ACC112 (cell line): Measurements from ENCODE around the gene FBXL7.

Experiments
- H2AFZ ChIP-seq: fragments of 200-600 bp; sonication (generic); one replicate; pipeline ENCODE4 v1.6.0; 2017; ENCODE audit warnings: antibody characterized with exemption, low read length; ENCODE audit not compliant: unreplicated experiment
- H3K27ac ChIP-seq: fragments of 200-600 bp; sonication (generic); 2 replicates; pipeline ENCODE4 v1.5.1; 2014; ENCODE audit warnings: low read depth, mild to moderate bottlenecking, antibody characterized with exemption, low read length, moderate library complexity
- H3K27me3 ChIP-seq: fragments of 200-600 bp; sonication (generic); 2 replicates; pipeline ENCODE4 v1.6.1; 2014; ENCODE audit warnings: mild to moderate bottlenecking, antibody characterized with exemption, low read length, moderate library complexity, mixed read lengths; ENCODE audit not compliant: insufficient read depth
- H3K36me3 ChIP-seq: fragments of 200-600 bp; sonication (generic); 2 replicates; pipeline ENCODE4 v1.6.1; 2016; ENCODE audit warnings: mild to moderate bottlenecking, antibody characterized with exemption, low read length, moderate library complexity, mixed read lengths; ENCODE audit not compliant: insufficient read depth
- H3K4me1 ChIP-seq: fragments of 200-600 bp; sonication (generic); one replicate; pipeline ENCODE4 v1.6.1; 2016; ENCODE audit warnings: low read length, mixed read lengths; ENCODE audit not compliant: insufficient read depth, unreplicated experiment, control insufficient read depth
- H3K4me3 ChIP-seq: fragments of 200-600 bp; sonication (generic); 2 replicates; pipeline ENCODE4 v1.5.1; 2014; ENCODE audit warnings: mild to moderate bottlenecking, low read depth, low read length
- H3K79me2 ChIP-seq: fragments of 200-600 bp; sonication (generic); one replicate; pipeline ENCODE4 v1.6.0; 2016; ENCODE audit warnings: low read length; ENCODE audit not compliant: control insufficient read depth, unreplicated experiment, insufficient read depth

The FBXL7 gene

GRCh38 chr5:15791859-15792258 is 291.9 kb downstream of the FBXL7 start:
- no peaks in the 10 kb centered on the region for H3K36me3 ChIP-seq
- no peak overlapping the region for H3K27ac ChIP-seq
- H3K79me2 ChIP-seq, result no peaks in the 10 kb centered on the region
- no peaks in the 10 kb centered on the region for H3K27me3 ChIP-seq
- peaks cover 17% of the 10 kb centered on the region for H3K4me1 ChIP-seq
- no peak overlapping the region for H2AFZ ChIP-seq
- no peak overlapping the region for H3K4me3 ChIP-seq

GRCh38 chr5:15794052-15794985 is 294.3 kb downstream of the FBXL7 start:
- H3K4me1 ChIP-seq, result peaks cover 17% of the 10 kb centered on the region
- no peaks in the 10 kb centered on the region for H3K27me3 ChIP-seq
- H3K27ac ChIP-seq, result no peak overlapping the region
- peaks cover 5% of the 10 kb centered on the region for H3K79me2 ChIP-seq
- H3K36me3 ChIP-seq, result no peaks in the 10 kb centered on the region
- no peak overlapping the region for H3K4me3 ChIP-seq
- no peak overlapping the region for H2AFZ ChIP-seq

DNA sequence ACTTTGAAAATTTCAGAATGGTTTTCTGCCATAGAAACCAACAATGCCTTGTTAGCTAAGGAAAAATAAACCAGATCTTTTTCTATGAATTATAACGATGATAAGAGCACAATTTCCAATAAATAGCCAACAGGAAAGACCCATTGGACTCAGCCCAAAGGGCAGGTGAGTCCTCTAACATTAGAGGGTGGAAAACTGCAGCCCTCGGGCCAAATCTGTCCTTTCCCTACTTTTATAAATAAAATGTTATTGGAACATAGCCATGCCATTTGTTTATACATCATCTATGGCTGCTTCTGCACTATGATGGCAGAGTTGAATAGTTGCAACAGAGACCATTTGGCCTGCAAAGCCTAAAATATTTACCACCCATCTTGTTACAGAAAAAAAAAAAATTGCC is 296.1 kb downstream of the FBXL7 start:
- Histone ChIP-seq H3K4me3 (no peak overlapping the region), H3K36me3 (no peaks in the 10 kb centered on the region), H3K4me1 (peaks cover 10% of the 10 kb centered on the region), H3K27me3 (no peaks in the 10 kb centered on the region), H2AFZ (no peak overlapping the region), H3K27ac (no peak overlapping the region), H3K79me2 (peaks cover 5% of the 10 kb centered on the region)

DNA sequence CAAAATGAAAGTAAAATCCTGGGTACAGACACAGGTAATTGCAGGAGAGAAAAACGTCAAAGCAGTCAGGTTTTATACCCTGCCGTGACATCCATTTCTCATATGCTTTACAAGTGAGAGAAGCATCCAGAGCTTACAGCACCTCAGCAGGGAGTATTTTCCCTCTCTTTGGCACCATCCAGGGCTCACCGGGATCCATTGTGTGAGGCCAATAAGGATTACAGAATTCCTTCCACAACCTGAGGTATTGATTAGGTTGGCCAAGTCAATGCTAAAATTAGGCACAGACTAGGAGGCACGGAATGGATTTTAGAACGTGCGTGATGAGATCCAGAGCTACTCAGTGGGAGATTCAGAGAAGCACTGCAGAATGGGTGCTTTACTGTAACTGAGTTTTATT is 296.6 kb downstream of the FBXL7 start:
- Histone ChIP-seq H2AFZ (no peak overlapping the region), H3K79me2 (peaks cover 5% of the 10 kb centered on the region), H3K4me3 (no peak overlapping the region), H3K36me3 (no peaks in the 10 kb centered on the region), H3K4me1 (peaks cover 6% of the 10 kb centered on the region), H3K27me3 (no peaks in the 10 kb centered on the region), H3K27ac (no peak overlapping the region)

DNA sequence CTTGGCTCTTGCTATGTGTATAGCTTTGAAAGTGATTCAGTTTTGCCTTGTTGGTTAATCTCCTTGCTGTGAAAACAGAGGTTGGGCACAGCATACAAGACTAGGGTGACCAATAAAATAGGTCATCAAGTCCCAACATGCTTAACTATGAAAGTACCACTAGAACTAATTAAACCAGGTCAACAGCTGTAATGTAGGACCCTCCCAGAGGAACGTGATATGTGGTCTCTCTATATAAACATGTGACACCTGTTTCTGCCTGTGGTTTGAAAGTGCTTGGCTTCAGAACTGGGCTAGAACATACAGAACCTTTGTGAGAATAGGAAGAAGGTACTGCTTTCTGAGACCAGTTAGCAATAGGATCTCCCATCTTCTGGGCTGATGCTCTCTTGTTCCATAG is 297.1 kb downstream of the FBXL7 start:
- Histone ChIP-seq H3K36me3 (no peaks in the 10 kb centered on the region), H3K4me1 (peaks cover under 1% of the 10 kb centered on the region), H2AFZ (no peak overlapping the region), H3K27ac (no peak overlapping the region), H3K27me3 (no peaks in the 10 kb centered on the region), H3K4me3 (no peak overlapping the region), H3K79me2 (peaks cover 5% of the 10 kb centered on the region)

DNA sequence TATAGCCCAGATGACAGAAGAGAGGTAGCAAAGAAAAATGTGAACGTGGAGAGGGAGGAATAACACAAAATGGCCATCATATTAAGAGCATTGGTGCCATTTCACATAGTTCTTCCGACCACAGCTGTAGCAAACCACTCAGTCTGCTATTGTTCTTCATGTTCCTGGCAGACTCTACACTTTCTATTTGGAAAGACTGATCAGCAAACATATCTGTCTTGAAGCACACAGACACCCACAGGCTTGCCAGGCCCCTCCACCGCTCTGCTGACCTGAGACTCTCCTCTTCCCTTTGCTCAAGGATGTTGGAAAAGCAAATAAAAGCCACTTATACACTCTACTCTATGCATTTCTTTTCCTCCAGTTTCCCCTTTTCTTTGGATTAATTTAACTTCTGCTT is 298.0 kb downstream of the FBXL7 start:
- Histone ChIP-seq H3K27me3 (no peaks in the 10 kb centered on the region), H3K27ac (no peak overlapping the region), H3K4me3 (no peak overlapping the region), H3K36me3 (no peaks in the 10 kb centered on the region), H3K79me2 (peaks cover 5% of the 10 kb centered on the region), H3K4me1 (no peaks in the 10 kb centered on the region), H2AFZ (no peak overlapping the region)

GRCh38 chr5:15799014-15799413 is 299.0 kb downstream of the FBXL7 start:
- Histone ChIP-seq H3K27ac (no peak overlapping the region), H3K27me3 (no peaks in the 10 kb centered on the region), H2AFZ (no peak overlapping the region), H3K4me3 (no peak overlapping the region), H3K36me3 (no peaks in the 10 kb centered on the region), H3K4me1 (no peaks in the 10 kb centered on the region), H3K79me2 (peaks cover 5% of the 10 kb centered on the region)

DNA sequence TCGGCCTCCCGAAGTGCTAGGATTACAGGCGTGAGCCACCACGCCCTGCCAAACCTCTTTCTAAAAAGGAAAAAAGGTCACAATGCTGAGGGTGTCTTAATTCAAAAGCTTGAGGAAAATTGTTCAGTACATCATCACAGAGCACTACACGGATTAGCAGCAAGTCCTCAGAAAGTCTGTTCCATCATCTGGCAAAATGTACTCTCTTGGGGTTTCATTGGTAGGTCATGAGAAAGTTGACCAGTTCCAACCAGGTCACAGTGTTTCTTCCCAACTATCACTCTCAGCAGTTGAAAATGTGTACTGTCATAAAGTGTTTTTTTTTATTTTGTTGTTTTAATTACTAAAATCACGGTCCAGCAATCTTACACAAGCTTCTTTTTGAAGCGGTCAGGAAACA is 299.6 kb downstream of the FBXL7 start:
- H2AFZ ChIP-seq, result no peak overlapping the region
- H3K27ac ChIP-seq, result no peak overlapping the region
- H3K36me3 ChIP-seq, result no peaks in the 10 kb centered on the region
- no peaks in the 10 kb centered on the region for H3K4me1 ChIP-seq
- H3K79me2 ChIP-seq, result peaks cover 5% of the 10 kb centered on the region
- no peak overlapping the region for H3K4me3 ChIP-seq
- H3K27me3 ChIP-seq, result no peaks in the 10 kb centered on the region

GRCh38 chr5:15803280-15803679 is 303.3 kb downstream of the FBXL7 start:
- no peaks in the 10 kb centered on the region for H3K4me1 ChIP-seq
- H3K27me3 ChIP-seq, result no peaks in the 10 kb centered on the region
- H3K4me3 ChIP-seq, result no peak overlapping the region
- H3K79me2 ChIP-seq, result no peaks in the 10 kb centered on the region
- H3K36me3 ChIP-seq, result no peaks in the 10 kb centered on the region
- no peak overlapping the region for H2AFZ ChIP-seq
- no peak overlapping the region for H3K27ac ChIP-seq

DNA sequence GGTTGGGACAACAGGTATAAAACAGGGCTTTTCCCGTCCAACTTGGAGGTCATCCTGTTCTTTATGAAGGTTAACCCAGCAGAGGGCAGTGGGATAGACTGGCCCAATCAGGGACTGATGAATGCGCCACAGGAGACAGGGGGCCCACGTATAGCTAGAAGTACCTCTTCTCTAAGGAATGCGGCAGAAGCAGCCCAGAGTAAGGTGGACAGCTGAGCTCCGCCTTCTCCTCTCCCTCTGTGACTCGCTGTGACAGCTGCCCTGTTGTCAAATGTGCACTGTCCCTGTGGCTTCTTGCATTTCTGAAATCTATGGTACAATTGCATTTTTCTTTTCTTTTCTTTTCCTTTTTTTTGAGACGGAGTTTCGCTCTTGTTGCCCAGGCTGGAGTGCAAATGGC is 306.6 kb downstream of the FBXL7 start:
- no peaks in the 10 kb centered on the region for H3K27me3 ChIP-seq
- H3K4me1 ChIP-seq, result no peaks in the 10 kb centered on the region
- H3K79me2 ChIP-seq, result no peaks in the 10 kb centered on the region
- no peak overlapping the region for H3K27ac ChIP-seq
- no peak overlapping the region for H2AFZ ChIP-seq
- H3K4me3 ChIP-seq, result no peak overlapping the region
- no peaks in the 10 kb centered on the region for H3K36me3 ChIP-seq

GRCh38 chr5:15807248-15807647 is 307.3 kb downstream of the FBXL7 start:
- no peaks in the 10 kb centered on the region for H3K4me1 ChIP-seq
- no peak overlapping the region for H3K4me3 ChIP-seq
- no peaks in the 10 kb centered on the region for H3K27me3 ChIP-seq
- no peak overlapping the region for H2AFZ ChIP-seq
- no peaks in the 10 kb centered on the region for H3K79me2 ChIP-seq
- no peaks in the 10 kb centered on the region for H3K36me3 ChIP-seq
- no peak overlapping the region for H3K27ac ChIP-seq
